GM23338 (cell line): ENCODE results near the gene DCUN1D2.

Experiments used
- CREB1 ChIP-seq: fragments of 250-450 bp; sonication (Bioruptor Pico); IDR thresholded peaks from 2 replicates; pipeline ENCODE4 v1.5.0; 2020; ENCODE audit warnings: low read depth, mild to moderate bottlenecking, moderate library complexity
- CTCF ChIP-seq, 2 experiments: fragments of 200-600 bp in 1 of 2; sonication (generic) in 1 of 2; conservative IDR thresholded peaks; 2 replicates each; pipeline versions ENCODE4 v1.5.1 to v1.6.1; 2016 to 2017; ENCODE audit warnings: antibody characterized with exemption in 2 of 2, low read depth in 2 of 2, mild to moderate bottlenecking in 2 of 2, moderate library complexity in 1 of 2
- ETS1 ChIP-seq: IDR thresholded peaks from 2 replicates; pipeline ENCODE4 v1.6.1; 2016; ENCODE audit warnings: antibody characterized with exemption
- EZH2 ChIP-seq: fragments of 200-600 bp; sonication (generic); IDR thresholded peaks from one replicate; pipeline ENCODE4 v1.8.0; 2017; ENCODE audit warnings: antibody characterized with exemption, mild to moderate bottlenecking, low read depth; ENCODE audit not compliant: unreplicated experiment
- EZH2phosphoT487 ChIP-seq: fragments of 200-600 bp; sonication (generic); IDR thresholded peaks from one replicate; pipeline ENCODE4 v1.8.1; 2018; ENCODE audit warnings: antibody characterized with exemption; ENCODE audit not compliant: unreplicated experiment
- JUNB ChIP-seq: IDR thresholded peaks from one replicate; pipeline ENCODE4 v1.6.1; 2016; ENCODE audit warnings: antibody characterized with exemption; ENCODE audit not compliant: unreplicated experiment
- NANOG ChIP-seq: IDR thresholded peaks from 2 replicates; pipeline ENCODE4 v1.6.1; 2016; ENCODE audit warnings: antibody characterized with exemption, borderline replicate concordance
- POLR2AphosphoS5 ChIP-seq: IDR thresholded peaks from 2 replicates; pipeline ENCODE4 v1.6.1; 2016; ENCODE audit warnings: antibody characterized with exemption, low read depth
- REST ChIP-seq: IDR thresholded peaks from one replicate; pipeline ENCODE4 v1.6.1; 2018; ENCODE audit warnings: antibody characterized with exemption; ENCODE audit not compliant: unreplicated experiment
- STAT1 ChIP-seq: IDR thresholded peaks from one replicate; pipeline ENCODE4 v1.6.1; 2016; ENCODE audit warnings: antibody characterized with exemption; ENCODE audit not compliant: unreplicated experiment
- ZNF331 ChIP-seq: fragments of 250-450 bp; sonication (Bioruptor Pico); IDR thresholded peaks from 2 replicates; pipeline ENCODE4 v1.5.0; 2020; ENCODE audit warnings: low read depth, mild to moderate bottlenecking, moderate library complexity
- ZNF462 ChIP-seq: fragments of 250-450 bp; sonication (Bioruptor Pico); IDR thresholded peaks from 2 replicates; pipeline ENCODE4 v1.5.0; 2020; ENCODE audit warnings: mild to moderate bottlenecking, moderate library complexity

- TF ChIP-seq REST (no peak), POLR2AphosphoS5 (no peak), EZH2phosphoT487 (no peak), EZH2 (no peak), CTCF (conservative IDR thresholded peaks at IDR 0.05; ENCODE audit: low read depth in 2 of 2) (no peak), STAT1 (no peak), ZNF331 (CRISPR knock-in tag) (no peak), ZNF462 (no peak), ETS1 (no peak), NANOG (no peak), JUNB (no peak), CREB1 (CRISPR knock-in tag) (no peak)
Measured at GRCh38 chr13:113414335-113414734, 76.2 kb downstream of the DCUN1D2 start.
